Measurements from ENCODE around the gene NDUFB4.

The NDUFB4 gene

GRCh38 chr3:120641696-120642246 is 45.6 kb downstream of the NDUFB4 start:
- Histone ChIP-seq H3K36me3 (no peaks in the 10 kb centered on the region), H3K4me2 (peak overlapping the region; percentile 46 to 84 (median 71)), H3K9ac (peak overlapping the region in 5 of 11 experiments; percentile 27 to 57 (median 46); a peak in 7 of 22 replicates), H3K27ac (peak overlapping the region; percentile 9 to 78 (median 63); a peak in 18 of 22 replicates), H3K9me3 (replicated peaks in 1 of 11) (peaks cover 10 to 22% (median 16%) of the 10 kb centered on the region in 11 experiments; a peak in 19 of 22 replicates), H3K27me3 (no peaks in the 10 kb centered on the region), H4K20me1 (no peaks in the 10 kb centered on the region), H3K4me3 (no peak overlapping the region), H3K4me1 (peaks cover 27 to 68% (median 39%) of the 10 kb centered on the region in 10 experiments)
- no peak for TF ChIP-seq Cebpa-rat (IDR thresholded peaks at IDR 0.05)

DNA sequence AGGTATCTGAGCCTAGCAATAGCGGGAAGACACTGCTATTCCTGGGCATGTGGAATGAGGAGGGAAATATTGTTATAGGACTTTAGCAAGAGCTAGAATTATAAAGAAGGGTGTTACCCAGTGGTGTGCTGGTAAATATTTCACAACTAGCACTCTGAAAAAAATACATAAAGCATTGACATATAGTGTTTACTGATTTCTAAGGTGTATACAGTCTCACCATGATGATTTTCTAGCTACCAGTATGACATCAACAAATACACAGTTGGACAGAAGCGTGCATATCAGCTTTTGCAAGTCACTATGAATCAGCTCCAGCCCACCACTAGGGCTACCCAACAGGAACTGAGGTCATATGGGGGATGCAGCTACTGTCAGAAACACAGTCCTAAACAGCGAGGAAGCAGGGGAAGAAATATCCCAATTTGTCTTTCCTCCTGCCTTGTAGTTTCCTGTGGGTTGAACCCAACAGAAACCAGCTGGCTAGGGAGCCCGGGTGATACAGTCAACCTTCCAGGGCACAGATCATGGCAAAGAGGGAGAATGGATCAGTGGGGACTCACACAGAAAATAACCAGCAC is 46.3 kb downstream of the NDUFB4 start:
- no peaks in the 10 kb centered on the region for H3K27me3 ChIP-seq
- H3K27ac ChIP-seq = peak overlapping the region; percentile 9 to 78 (median 63); a peak in 19 of 22 replicates
- H3K4me1 ChIP-seq = peaks cover 27 to 66% (median 39%) of the 10 kb centered on the region in 10 experiments
- H3K4me2 ChIP-seq = peak overlapping the region; percentile 46 to 84 (median 71)
- no peaks in the 10 kb centered on the region for H4K20me1 ChIP-seq
- peak overlapping the region in 6 of 11 experiments; percentile 4 to 57 (median 51); a peak in 8 of 22 replicates for H3K9ac ChIP-seq
- no peaks in the 10 kb centered on the region for H3K36me3 ChIP-seq
- H3K4me3 ChIP-seq = peak overlapping the region in 1 of 10 experiments; percentile 25; a peak in 1 of 20 replicates
- no peak for TF ChIP-seq Cebpa-rat (IDR thresholded peaks at IDR 0.05)
- H3K9me3 ChIP-seq (replicated peaks in 1 of 11) = peaks cover 10 to 22% (median 16%) of the 10 kb centered on the region in 11 experiments; a peak in 19 of 22 replicates

GRCh38 chr3:120645083-120645845 is 49.1 kb downstream of the NDUFB4 start:
- H3K4me2 ChIP-seq = peak overlapping the region in 5 of 11 experiments; percentile 11 to 53 (median 25); a peak in 8 of 22 replicates
- no peaks in the 10 kb centered on the region for H3K27me3 ChIP-seq
- no peak overlapping the region for H3K9ac ChIP-seq
- no peaks in the 10 kb centered on the region for H4K20me1 ChIP-seq
- TF ChIP-seq Cebpa-rat (IDR thresholded peaks at IDR 0.05) = no peak
- H3K27ac ChIP-seq = no peak overlapping the region; a peak in 1 of 22 replicates
- H3K9me3 ChIP-seq (replicated peaks in 1 of 11) = no peaks in the 10 kb centered on the region
- H3K4me1 ChIP-seq = peaks cover 25 to 54% (median 33%) of the 10 kb centered on the region in 10 experiments
- H3K36me3 ChIP-seq = no peaks in the 10 kb centered on the region
- H3K4me3 ChIP-seq = no peak overlapping the region

- H3K4me3 ChIP-seq = no peak overlapping the region
- H3K27me3 ChIP-seq = no peaks in the 10 kb centered on the region
- no peaks in the 10 kb centered on the region for H3K9me3 ChIP-seq (replicated peaks in 1 of 11)
- H3K4me2 ChIP-seq = no peak overlapping the region
- peaks cover 9 to 38% (median 16%) of the 10 kb centered on the region in 10 experiments for H3K4me1 ChIP-seq
- TF ChIP-seq Cebpa-rat (IDR thresholded peaks at IDR 0.05) = no peak
- no peak overlapping the region for H3K9ac ChIP-seq
- H3K36me3 ChIP-seq = no peaks in the 10 kb centered on the region
- H3K27ac ChIP-seq = no peak overlapping the region
- no peaks in the 10 kb centered on the region for H4K20me1 ChIP-seq
Measured at GRCh38 chr3:120646771-120647432, 50.8 kb downstream of the NDUFB4 start.

DNA sequence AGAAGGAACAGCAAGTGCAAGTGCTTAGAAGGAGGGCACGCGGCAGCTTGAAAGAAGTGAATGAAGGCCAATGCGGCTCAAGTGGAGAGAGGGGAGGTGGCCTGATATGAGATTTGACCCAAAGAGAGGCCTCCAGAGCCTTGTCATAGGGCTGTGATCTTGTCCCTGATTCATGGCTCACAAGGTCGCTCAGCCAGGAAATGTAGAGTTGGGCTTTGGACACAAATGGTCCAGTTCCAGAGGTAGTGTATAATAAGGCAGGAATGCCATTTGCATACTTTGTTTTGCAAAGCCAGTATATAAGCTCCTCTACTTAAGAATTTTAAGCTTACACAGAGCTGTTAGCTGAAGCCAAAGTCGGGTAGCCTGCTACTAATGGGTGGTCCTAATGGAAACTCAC is 52.2 kb downstream of the NDUFB4 start:
- Histone ChIP-seq H4K20me1 (no peaks in the 10 kb centered on the region), H3K27me3 (no peaks in the 10 kb centered on the region), H3K27ac (no peak overlapping the region), H3K9ac (no peak overlapping the region), H3K4me3 (no peak overlapping the region), H3K4me2 (no peak overlapping the region), H3K9me3 (replicated peaks in 1 of 11) (no peaks in the 10 kb centered on the region), H3K4me1 (peaks cover 0 to 24% (median 4%) of the 10 kb centered on the region in 10 experiments; a peak in 13 of 20 replicates), H3K36me3 (no peaks in the 10 kb centered on the region)
- no peak for TF ChIP-seq Cebpa-rat (IDR thresholded peaks at IDR 0.05)

GRCh38 chr3:120649830-120650233 is 53.7 kb downstream of the NDUFB4 start:
- TF ChIP-seq Cebpa-rat (IDR thresholded peaks at IDR 0.05) = no peak
- Histone ChIP-seq H3K36me3 (no peaks in the 10 kb centered on the region), H3K9me3 (replicated peaks in 1 of 11) (no peaks in the 10 kb centered on the region), H3K4me2 (no peak overlapping the region), H3K4me1 (peaks cover 0 to 15% (median 3%) of the 10 kb centered on the region in 10 experiments; a peak in 9 of 20 replicates), H3K4me3 (no peak overlapping the region), H3K9ac (no peak overlapping the region), H3K27ac (no peak overlapping the region), H3K27me3 (no peaks in the 10 kb centered on the region), H4K20me1 (no peaks in the 10 kb centered on the region)

DNA sequence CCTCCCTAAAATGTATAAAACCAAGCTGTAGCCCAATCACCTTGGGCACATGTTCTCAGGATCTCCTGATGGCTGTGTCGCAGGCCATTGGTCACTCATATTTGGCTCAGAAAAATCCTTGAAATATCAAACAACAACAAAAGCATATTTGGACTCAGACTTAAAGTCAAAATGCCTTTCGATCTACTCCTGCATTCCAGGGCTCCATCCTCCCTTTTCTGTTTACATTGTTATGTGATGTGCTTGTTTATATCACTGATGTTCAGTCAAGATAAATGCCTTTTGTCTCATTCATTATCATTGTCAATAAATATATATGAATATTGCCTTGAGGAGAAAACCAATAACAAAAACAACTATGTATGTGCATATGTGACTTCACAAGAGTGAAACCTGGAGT is 54.2 kb downstream of the NDUFB4 start:
- H3K4me3 ChIP-seq = no peak overlapping the region
- H3K4me1 ChIP-seq = peaks cover 0 to 10% (median 0%) of the 10 kb centered on the region in 10 experiments; a peak in 8 of 20 replicates
- H3K27ac ChIP-seq = no peak overlapping the region
- H3K36me3 ChIP-seq = no peaks in the 10 kb centered on the region
- no peaks in the 10 kb centered on the region for H4K20me1 ChIP-seq
- H3K27me3 ChIP-seq = no peaks in the 10 kb centered on the region
- H3K4me2 ChIP-seq = no peak overlapping the region
- TF ChIP-seq Cebpa-rat (IDR thresholded peaks at IDR 0.05) = no peak
- H3K9me3 ChIP-seq (replicated peaks in 1 of 11) = no peaks in the 10 kb centered on the region
- H3K9ac ChIP-seq = no peak overlapping the region
